ENCODE results near the gene WSCD2. TPM values are rescaled to one million over a fixed set of nuclear protein-coding genes. Genes with fewer than 3 reads are reported as not detected.

WSCD2 gene
- total RNA-seq, 1 donor from 2014 or later: 1.7 TPM

GRCh38 chr12:108097160-108097911 is 31.8 kb upstream of the WSCD2 start:
- TF ChIP-seq CTCF (IDR thresholded peaks at IDR 0.05): no peak
- no peak overlapping the region for H3K27ac ChIP-seq
- H3K27me3 ChIP-seq: peaks cover 3% of the 10 kb centered on the region
- intact Hi-C loops (cut with DNase I): loop anchor here (10.0 kb wide), 1 partner anchor 367 kb away; no protein-coding TSS in a partner anchor
- no peak overlapping the region for H3K4me3 ChIP-seq
- no peaks in the 10 kb centered on the region for H3K4me1 ChIP-seq
- no peaks in the 10 kb centered on the region for H3K36me3 ChIP-seq
- H3K9me3 ChIP-seq: no peaks in the 10 kb centered on the region
- ATAC-seq (no peak), DNase-seq (no peak)

GRCh38 chr12:108098374-108098773 is 30.7 kb upstream of the WSCD2 start:
- H3K9me3 ChIP-seq: no peaks in the 10 kb centered on the region
- H3K4me1 ChIP-seq: no peaks in the 10 kb centered on the region
- H3K36me3 ChIP-seq: no peaks in the 10 kb centered on the region
- TF ChIP-seq CTCF (IDR thresholded peaks at IDR 0.05): no peak
- DNase-seq: no peak
- intact Hi-C loops (cut with DNase I): loop anchor here (10.0 kb wide), 1 partner anchor 366 kb away; no protein-coding TSS in a partner anchor
- no peak for ATAC-seq
- no peak overlapping the region for H3K4me3 ChIP-seq
- peaks cover 3% of the 10 kb centered on the region for H3K27me3 ChIP-seq
- no peak overlapping the region for H3K27ac ChIP-seq

GRCh38 chr12:108099073-108099472 is 30.0 kb upstream of the WSCD2 start:
- no peak overlapping the region for H3K4me3 ChIP-seq

GRCh38 chr12:108099778-108100489 is 29.2 kb upstream of the WSCD2 start:
- intact Hi-C loops (cut with DNase I): loop anchor here (10.0 kb wide), 1 partner anchor 365 kb away; no protein-coding TSS in a partner anchor
- Histone ChIP-seq H3K27me3 (peaks cover 3% of the 10 kb centered on the region), H3K9me3 (no peaks in the 10 kb centered on the region), H3K27ac (no peak overlapping the region), H3K36me3 (no peaks in the 10 kb centered on the region), H3K4me1 (no peaks in the 10 kb centered on the region), H3K4me3 (no peak overlapping the region)
- no peak for DNase-seq
- no peak for ATAC-seq
- TF ChIP-seq CTCF (IDR thresholded peaks at IDR 0.05): no peak

More at GRCh38 chr12:108099073-108099472, 30.0 kb upstream of the WSCD2 start:
- no peaks in the 10 kb centered on the region for H3K36me3 ChIP-seq
- DNase-seq (no peak), ATAC-seq (no peak)
- intact Hi-C loops (cut with DNase I): loop anchor here (10.0 kb wide), 1 partner anchor 366 kb away; no protein-coding TSS in a partner anchor
- no peaks in the 10 kb centered on the region for H3K9me3 ChIP-seq
- peak; percentile 39 for TF ChIP-seq CTCF (IDR thresholded peaks at IDR 0.05)
- H3K27me3 ChIP-seq: peaks cover 3% of the 10 kb centered on the region
- no peak overlapping the region for H3K27ac ChIP-seq
- H3K4me1 ChIP-seq: no peaks in the 10 kb centered on the region

GRCh38 chr12:108101605-108102175 is 27.4 kb upstream of the WSCD2 start:
- Histone ChIP-seq H3K27ac (no peak overlapping the region), H3K27me3 (peaks cover 3% of the 10 kb centered on the region), H3K4me1 (no peaks in the 10 kb centered on the region), H3K4me3 (no peak overlapping the region), H3K36me3 (no peaks in the 10 kb centered on the region), H3K9me3 (no peaks in the 10 kb centered on the region)
- intact Hi-C loops (cut with DNase I): no loop called here
- ATAC-seq (no peak), DNase-seq (no peak)
- TF ChIP-seq CTCF (IDR thresholded peaks at IDR 0.05): no peak
